AG10803 (cell line): Measurements from ENCODE around the gene SLC6A18.

ENCODE experiments used
- DNase-seq: peaks from one replicate; pipeline ENCODE4 v3.0.0; 2010; ENCODE audit warnings: low read depth
- H3K4me3 ChIP-seq: 2 replicates; pipeline ENCODE4 v1.5.1; 2011; ENCODE audit warnings: mild to moderate bottlenecking, low read length, control low read depth
- CTCF ChIP-seq: conservative IDR thresholded peaks from 2 replicates; pipeline ENCODE4 v1.5.1; 2011; ENCODE audit warnings: mild to moderate bottlenecking, low read length, control low read depth, inconsistent platforms

The SLC6A18 gene

GRCh38 chr5:1200495-1201326 is 24.5 kb upstream of the SLC6A18 start:
- no peak for TF ChIP-seq CTCF
- no peak for DNase-seq
- H3K4me3 ChIP-seq, result no peak overlapping the region

GRCh38 chr5:1201327-1202025 is 23.7 kb upstream of the SLC6A18 start, which contains the start of gene SLC6A19:
SLC6A19 (plus strand) TSS chr5:1201595; CDS start chr5:1201651, 56 bp downstream.
- no peak for TF ChIP-seq CTCF
- H3K4me3 ChIP-seq, result no peak within 1 kb of the TSS
- no peak for DNase-seq

GRCh38 chr5:1202026-1202797 is 23.0 kb upstream of the SLC6A18 start:
- no peak for TF ChIP-seq CTCF
- no peak overlapping the region for H3K4me3 ChIP-seq
- no peak for DNase-seq

GRCh38 chr5:1202798-1203185 is 22.4 kb upstream of the SLC6A18 start:
- no peak for DNase-seq
- TF ChIP-seq CTCF, result no peak
- H3K4me3 ChIP-seq, result no peak overlapping the region

GRCh38 chr5:1203311-1203967 is 21.7 kb upstream of the SLC6A18 start:
- no peak for DNase-seq
- no peak overlapping the region for H3K4me3 ChIP-seq
- no peak for TF ChIP-seq CTCF

- no peak for DNase-seq
- TF ChIP-seq CTCF, result no peak
Observed at GRCh38 chr5:1203968-1204692, 21.1 kb upstream of the SLC6A18 start.

More at GRCh38 chr5:1203968-1204692, 21.1 kb upstream of the SLC6A18 start:
- H3K4me3 ChIP-seq, result no peak overlapping the region
